NCI-H1048 (cell line): ENCODE data around the gene PAFAH1B2.

Source experiments
- DNase-seq: peaks from one replicate; lab custom pipeline; 2025; lab: John Stamatoyannopoulos, UW

Gene PAFAH1B2

GRCh38 chr11:117188620-117189081 is 44.6 kb downstream of the PAFAH1B2 start:
- no peak for DNase-seq

GRCh38 chr11:117189191-117189940 is 45.3 kb downstream of the PAFAH1B2 start:
- no peak for DNase-seq

- DNase-seq: no peak
Measured at GRCh38 chr11:117189941-117190544, 46.0 kb downstream of the PAFAH1B2 start.

GRCh38 chr11:117191680-117192400 is 47.8 kb downstream of the PAFAH1B2 start:
- no peak for DNase-seq

- no peak for DNase-seq
Measured at GRCh38 chr11:117192401-117192875, 48.4 kb downstream of the PAFAH1B2 start.

GRCh38 chr11:117193130-117194020 is 49.3 kb downstream of the PAFAH1B2 start:
- no peak for DNase-seq

- DNase-seq: no peak
Measured at GRCh38 chr11:117194267-117194666, 50.2 kb downstream of the PAFAH1B2 start.

GRCh38 chr11:117195258-117195657 is 51.2 kb downstream of the PAFAH1B2 start:
- DNase-seq: no peak

GRCh38 chr11:117195761-117196160 is 51.7 kb downstream of the PAFAH1B2 start:
- no peak for DNase-seq

GRCh38 chr11:117197006-117197405 is 52.9 kb downstream of the PAFAH1B2 start:
- no peak for DNase-seq

- no peak for DNase-seq
Measured at GRCh38 chr11:117197516-117198456, 53.7 kb downstream of the PAFAH1B2 start.

- DNase-seq: no peak
Measured at GRCh38 chr11:117198613-117199012, 54.5 kb downstream of the PAFAH1B2 start.

- DNase-seq: no peak
Measured at GRCh38 chr11:117199053-117199915, 55.2 kb downstream of the PAFAH1B2 start, which contains the start of gene TAGLN. TSS of gene TAGLN (plus strand) at chr11:117199370. CDS start at chr11:117203014, 3,644 bp downstream.

GRCh38 chr11:117199916-117200812 is 56.1 kb downstream of the PAFAH1B2 start:
- DNase-seq: no peak

GRCh38 chr11:117200813-117201657 is 56.9 kb downstream of the PAFAH1B2 start:
- no peak for DNase-seq

- DNase-seq: no peak
Measured at GRCh38 chr11:117201658-117202305, 57.7 kb downstream of the PAFAH1B2 start.
